Activated gamma-delta T cell treated with Interleukin-2 at 50 U/mL for 16 hours (primary cell): ENCODE data around the gene CKAP2L.

Source experiments
- DNase-seq: peaks from one replicate; pipeline ENCODE4 v3.0.0-alpha.2; 2020

CKAP2L gene

GRCh38 chr2:112705575-112705974 lies 58.8 kb downstream of the CKAP2L start:
- DNase-seq, result no peak

- DNase-seq, result no peak
These were observed 60.7 kb downstream of the CKAP2L start for GRCh38 chr2:112703684-112704083.

- no peak for DNase-seq
These were observed 63.4 kb downstream of the CKAP2L start for GRCh38 chr2:112701052-112701451.

GRCh38 chr2:112699984-112700667 lies 64.3 kb downstream of the CKAP2L start:
- DNase-seq, result no peak

GRCh38 chr2:112698834-112699515 lies 65.4 kb downstream of the CKAP2L start:
- DNase-seq, result no peak

GRCh38 chr2:112694182-112694581 lies 70.2 kb downstream of the CKAP2L start:
- DNase-seq, result no peak

GRCh38 chr2:112693596-112693995 lies 70.8 kb downstream of the CKAP2L start:
- DNase-seq, result no peak

GRCh38 chr2:112692918-112693317 lies 71.5 kb downstream of the CKAP2L start:
- no peak for DNase-seq

- DNase-seq, result peak; percentile 43
These were observed 71.9 kb downstream of the CKAP2L start for GRCh38 chr2:112692495-112692911.

- no peak for DNase-seq
These were observed 72.5 kb downstream of the CKAP2L start for GRCh38 chr2:112691881-112692281.

GRCh38 chr2:112690853-112691401 lies 73.5 kb downstream of the CKAP2L start:
- DNase-seq, result peak; percentile 63

- DNase-seq, result no peak
These were observed 76.1 kb downstream of the CKAP2L start for GRCh38 chr2:112688086-112688880.

- DNase-seq, result no peak
These were observed 76.9 kb downstream of the CKAP2L start for GRCh38 chr2:112687522-112687921.
